Naive thymus-derived CD4-positive, alpha-beta T cell (primary cell): Measurements from ENCODE around the gene ACBD7. TPM values are rescaled to one million over a fixed set of nuclear protein-coding genes. Genes with fewer than 3 reads are reported as not detected.

Experiments used
- ATAC-seq: fragments of 150-1000 bp; cut with Tn5 transposase; 2 replicates; pipeline ENCODE4 v1.10.0; 2021; ENCODE audit warnings: mild to moderate bottlenecking, moderate library complexity
- CTCF ChIA-PET: fragments of 350-600 bp; sonication (Branson Sonifier 250); formaldehyde crosslinking; loops from one replicate; lab custom pipeline; 2021; ENCODE audit warnings: antibody characterized with exemption; lab: Charles Lee
- POLR2A ChIA-PET: fragments of 350-600 bp; sonication (Branson Sonifier 250); formaldehyde crosslinking; loops from one replicate; lab custom pipeline; 2021; ENCODE audit warnings: antibody characterized with exemption, inconsistent platforms; lab: Charles Lee
- DNase-seq, 9 donors: peaks; one replicate each; pipeline versions ENCODE4 v3.0.0 to v3.0.0-alpha.2; 2020 to 2022; ENCODE audit warnings: mixed read lengths in 1 of 9
- H3K27ac ChIP-seq: one replicate; pipeline ENCODE4 v1.7.0; 2013; ENCODE audit warnings: mild to moderate bottlenecking, low read depth, low read length, moderate library complexity
- H3K27me3 ChIP-seq, 2 donors: one replicate each; pipeline ENCODE4 v1.7.0; 2013; ENCODE audit warnings: low read length in 2 of 2, mild to moderate bottlenecking in 2 of 2, moderate library complexity in 2 of 2; ENCODE audit not compliant: control insufficient read depth in 2 of 2, insufficient read depth in 2 of 2
- H3K36me3 ChIP-seq, 3 experiments: 1 replicate in 2 of 3; 2 replicates in 1 of 3; pipeline ENCODE4 v1.7.0; 2013; ENCODE audit warnings: low read length in 3 of 3, mild to moderate bottlenecking in 3 of 3, moderate library complexity in 1 of 3; ENCODE audit not compliant: insufficient read depth in 3 of 3, control insufficient read depth in 2 of 3
- H3K4me1 ChIP-seq, 2 donors: one replicate each; pipeline ENCODE4 v1.7.0; 2013; ENCODE audit warnings: low read length in 2 of 2, mild to moderate bottlenecking in 2 of 2, moderate library complexity in 1 of 2; ENCODE audit not compliant: control insufficient read depth in 2 of 2, insufficient read depth in 2 of 2
- H3K4me3 ChIP-seq: 2 replicates; pipeline ENCODE4 v1.7.0; 2013; ENCODE audit warnings: mild to moderate bottlenecking, low read length
- H3K9me3 ChIP-seq, 3 experiments: 1 replicate in 2 of 3; 2 replicates in 1 of 3; pipeline ENCODE4 v1.7.0; 2013; ENCODE audit warnings: low read length in 3 of 3; ENCODE audit not compliant: control insufficient read depth in 2 of 3
- H3K27ac Mint-ChIP-seq, 9 donors: one replicate each; pipeline ENCODE4 v1.8.0; 2020 to 2022; ENCODE audit warnings: mixed read lengths in 9 of 9, mild to moderate bottlenecking in 8 of 9, moderate library complexity in 5 of 9, inconsistent platforms in 2 of 9
- H3K27me3 Mint-ChIP-seq, 5 donors: one replicate each; pipeline ENCODE4 v1.8.0; 2021 to 2022; ENCODE audit warnings: mixed read lengths in 5 of 5, mild to moderate bottlenecking in 1 of 5
- H3K36me3 Mint-ChIP-seq, 5 donors: one replicate each; pipeline ENCODE4 v1.8.0; 2020 to 2022; ENCODE audit warnings: mixed read lengths in 5 of 5, mild to moderate bottlenecking in 3 of 5, inconsistent platforms in 1 of 5
- H3K4me1 Mint-ChIP-seq, 7 donors: one replicate each; pipeline ENCODE4 v1.8.0; 2020 to 2022; ENCODE audit warnings: mixed read lengths in 7 of 7, mild to moderate bottlenecking in 3 of 7, inconsistent platforms in 1 of 7
- H3K4me3 Mint-ChIP-seq, 10 donors: one replicate each; pipeline ENCODE4 v1.8.0; 2020 to 2022; ENCODE audit warnings: mild to moderate bottlenecking in 10 of 10, mixed read lengths in 10 of 10, moderate library complexity in 6 of 10, inconsistent platforms in 2 of 10
- H3K9me3 Mint-ChIP-seq, 11 donors: one replicate each; pipeline ENCODE4 v1.8.0; 2020 to 2022; ENCODE audit warnings: mixed read lengths in 11 of 11, mild to moderate bottlenecking in 4 of 11, inconsistent platforms in 1 of 11, moderate library complexity in 1 of 11
- intact Hi-C, 2 donors: fragments of 100-400 bp; cut with micrococcal nuclease; formaldehyde crosslinking; loops; one replicate each; pipeline ENCODE4 v1.15.1; 2023
- polyA plus RNA-seq, 2 donors: library from polyadenylated mRNA; unstranded; fragments of 300-500 nt; fragmentation: Illumina TruSeq; gene quantifications; one replicate each; pipeline ENCODE4 v1.2.3, GENCODE V29; 2021
- total RNA-seq, 6 experiments: library from RNA in 5 of 6; stranded (reverse) in 5 of 6; gene quantifications; 1 replicate in 5 of 6; 2 replicates in 1 of 6; pipeline ENCODE4 v1.2.3 and lab custom pipeline; 2021 to 2026

ACBD7 gene
- total and polyA plus RNA-seq, 7 experiments from 2014 or later = 0.27 to 1.5 (median 0.49) TPM; not detected in 2

- intact Hi-C loops = loop anchor here (1.0 to 5.0 kb wide), 12 partner anchors 9 to 1310 kb away; partner anchors contain the start of genes ACBD7 (in 2 of the 2), CDNF (in 2 of the 2), DCLRE1C (in 2 of the 2) and HSPA14 (in 2 of the 2)
- Histone ChIP-seq H3K4me3 (peak within 1 kb of the TSS; percentile 80), H3K4me1 (peaks cover 16 to 22% of the 10 kb centered on the region in 2 donors), H3K9me3 (no peaks in the 10 kb centered on the region), H3K27me3 (no peaks in the 10 kb centered on the region), H3K36me3 (peaks cover 0 to 17% (median 0%) of the 10 kb centered on the region in 3 experiments), H3K27ac (peak within 1 kb of the TSS; percentile 94)
- ChIA-PET CTCF (interaction anchor here (0.8 kb wide), 1 partner anchor 9 kb away, joined by 3 read pairs; no protein-coding TSS in a partner anchor), POLR2A (interaction anchor here (0.6 to 1.8 kb wide), 3 partner anchors 71 to 1311 kb away, joined by 3 to 5 read pairs (median 3); partner anchors contain the start of gene NMT2)
- Mint-ChIP-seq H3K27me3 (peaks cover 0 to 3% (median 0%) of the 10 kb centered on the region in 5 donors), H3K4me1 (peaks cover 22 to 50% (median 40%) of the 10 kb centered on the region in 7 donors), H3K9me3 (peaks cover 0 to 8% (median 0%) of the 10 kb centered on the region in 11 donors), H3K36me3 (peaks cover 0 to 8% (median 5%) of the 10 kb centered on the region in 5 donors), H3K4me3 (peak within 1 kb of the TSS; percentile 91 to 100 (median 98)), H3K27ac (peak within 1 kb of the TSS; percentile 94 to 100 (median 98))
- ATAC-seq (peak; percentile 85), DNase-seq (peak; percentile 88 to 98 (median 95))
Measured at GRCh38 chr10:15097011-15097812, 8.6 kb upstream of the ACBD7 start, which contains the start of gene RPP38. Gene RPP38 (plus strand): TSS chr10:15097355. CDS start chr10:15103315, 5,960 bp downstream.

- peaks cover 16 to 22% of the 10 kb centered on the region in 2 donors for H3K4me1 ChIP-seq
- Mint-ChIP-seq H3K27me3 (peaks cover 0 to 6% (median 0%) of the 10 kb centered on the region in 5 donors), H3K9me3 (peaks cover 0 to 8% (median 0%) of the 10 kb centered on the region in 11 donors), H3K4me1 (peaks cover 21 to 47% (median 37%) of the 10 kb centered on the region in 7 donors), H3K36me3 (peaks cover 0 to 6% (median 5%) of the 10 kb centered on the region in 5 donors), H3K4me3 (peak overlapping the region; percentile 91 to 100 (median 98)), H3K27ac (peak overlapping the region; percentile 85 to 100 (median 98))
- no peaks in the 10 kb centered on the region for H3K27me3 ChIP-seq
- intact Hi-C loops = loop anchor here (1.0 to 5.0 kb wide), 12 partner anchors 8 to 1309 kb away; partner anchors contain the start of genes ACBD7 (in 2 of the 2), CDNF (in 2 of the 2), DCLRE1C (in 2 of the 2) and HSPA14 (in 2 of the 2)
- no peaks in the 10 kb centered on the region for H3K9me3 ChIP-seq
- peaks cover 0 to 14% (median 0%) of the 10 kb centered on the region in 3 experiments for H3K36me3 ChIP-seq
- peak overlapping the region; percentile 80 for H3K4me3 ChIP-seq
- peak; percentile 16 for ATAC-seq
- CTCF ChIA-PET = no interaction called here
- POLR2A ChIA-PET = interaction anchor here (0.6 to 1.8 kb wide), 3 partner anchors 27 to 1295 kb away, joined by 3 to 5 read pairs (median 3); partner anchors contain the start of gene NMT2
- H3K27ac ChIP-seq = peak overlapping the region; percentile 94
- DNase-seq = peak in 1 of 9 donors; percentile 17
Measured at GRCh38 chr10:15096661-15097010, 8.1 kb upstream of the ACBD7 start.

- DNase-seq (no peak), ATAC-seq (no peak)
- ChIA-PET CTCF (no interaction called here), POLR2A (interaction anchor here (1.4 kb wide), 1 partner anchor 10 kb away, joined by 4 read pairs; no protein-coding TSS in a partner anchor)
- Mint-ChIP-seq H3K4me1 (peaks cover 0 to 23% (median 16%) of the 10 kb centered on the region in 7 donors), H3K27me3 (peaks cover 0 to 18% (median 0%) of the 10 kb centered on the region in 5 donors), H3K27ac (no peak overlapping the region), H3K36me3 (peaks cover 0 to 5% (median 0%) of the 10 kb centered on the region in 5 donors), H3K9me3 (peaks cover 0 to 6% (median 0%) of the 10 kb centered on the region in 11 donors), H3K4me3 (no peak overlapping the region)
- Histone ChIP-seq H3K27me3 (no peaks in the 10 kb centered on the region), H3K27ac (no peak overlapping the region), H3K4me3 (no peak overlapping the region), H3K9me3 (no peaks in the 10 kb centered on the region), H3K36me3 (peaks cover 0 to 9% (median 0%) of the 10 kb centered on the region in 3 experiments), H3K4me1 (peaks cover 2 to 3% of the 10 kb centered on the region in 2 donors)
- intact Hi-C loops = no loop called here
Measured at GRCh38 chr10:15092855-15093408, 4.4 kb upstream of the ACBD7 start.

- H3K27ac Mint-ChIP-seq = peak overlapping the region in 1 of 9 donors; percentile 65
- no peak overlapping the region for H3K4me3 ChIP-seq
- ATAC-seq (no peak), DNase-seq (no peak)
- H3K27ac ChIP-seq = no peak overlapping the region
- H3K36me3 ChIP-seq = no peaks in the 10 kb centered on the region
- ChIA-PET POLR2A (no interaction called here), CTCF (no interaction called here)
- H3K27me3 Mint-ChIP-seq = peaks cover 0 to 19% (median 0%) of the 10 kb centered on the region in 5 donors
- peaks cover 0 to 14% (median 5%) of the 10 kb centered on the region in 7 donors for H3K4me1 Mint-ChIP-seq
- H3K27me3 ChIP-seq = no peaks in the 10 kb centered on the region
- intact Hi-C loops = no loop called here
- no peaks in the 10 kb centered on the region for H3K9me3 ChIP-seq
- no peaks in the 10 kb centered on the region for H3K36me3 Mint-ChIP-seq
- no peaks in the 10 kb centered on the region for H3K4me1 ChIP-seq
- H3K9me3 Mint-ChIP-seq = no peaks in the 10 kb centered on the region
- no peak overlapping the region for H3K4me3 Mint-ChIP-seq
Measured at GRCh38 chr10:15091418-15091817, 2.8 kb upstream of the ACBD7 start.

- Mint-ChIP-seq H3K4me1 (peaks cover 0 to 6% (median 0%) of the 10 kb centered on the region in 7 donors), H3K27me3 (peaks cover 0 to 3% (median 0%) of the 10 kb centered on the region in 5 donors), H3K9me3 (no peaks in the 10 kb centered on the region), H3K4me3 (peak overlapping the region in 8 of 10 donors; percentile 38 to 73 (median 51)), H3K36me3 (no peaks in the 10 kb centered on the region), H3K27ac (no peak overlapping the region)
- peak overlapping the region; percentile 3 for H3K4me3 ChIP-seq
- intact Hi-C loops = no loop called here
- H3K36me3 ChIP-seq = no peaks in the 10 kb centered on the region
- ChIA-PET CTCF (no interaction called here), POLR2A (no interaction called here)
- no peaks in the 10 kb centered on the region for H3K27me3 ChIP-seq
- DNase-seq = peak in 6 of 9 donors; percentile 20 to 55 (median 39)
- no peaks in the 10 kb centered on the region for H3K9me3 ChIP-seq
- H3K4me1 ChIP-seq = no peaks in the 10 kb centered on the region
- no peak overlapping the region for H3K27ac ChIP-seq
- ATAC-seq = peak; percentile 66
Measured at GRCh38 chr10:15084502-15084922, 4.1 kb downstream of the ACBD7 start.
